Coronary artery (tissue), 2 donors: Measurements from ENCODE around the gene ASXL2.
"Not testable (repeated sequence)": the region's sequence is repeated elsewhere in the genome, so short reads cannot be mapped to it uniquely, and the experiment has no call there.

Source experiments
- DNase-seq: peaks from one replicate; pipeline ENCODE4 v3.0.0-alpha.2; 2017; ENCODE audit warnings: low spot score
- H3K27ac ChIP-seq, 2 donors: fragments of 200-600 bp; sonication (generic); one replicate each; pipeline ENCODE4 v1.5.1; 2016 to 2019
- H3K4me3 ChIP-seq: fragments of 200-600 bp; sonication (generic); 2 replicates; pipeline ENCODE4 v1.5.1; 2016; ENCODE audit warnings: mild to moderate bottlenecking, moderate library complexity
- TF ChIP-seq, protein P1 (sequence below): fragments of 200-600 bp; sonication (generic); IDR thresholded peaks from one replicate; pipeline ENCODE4 v1.5.1; 2019; ENCODE audit warnings: antibody characterized with exemption

Gene ASXL2

DNA sequence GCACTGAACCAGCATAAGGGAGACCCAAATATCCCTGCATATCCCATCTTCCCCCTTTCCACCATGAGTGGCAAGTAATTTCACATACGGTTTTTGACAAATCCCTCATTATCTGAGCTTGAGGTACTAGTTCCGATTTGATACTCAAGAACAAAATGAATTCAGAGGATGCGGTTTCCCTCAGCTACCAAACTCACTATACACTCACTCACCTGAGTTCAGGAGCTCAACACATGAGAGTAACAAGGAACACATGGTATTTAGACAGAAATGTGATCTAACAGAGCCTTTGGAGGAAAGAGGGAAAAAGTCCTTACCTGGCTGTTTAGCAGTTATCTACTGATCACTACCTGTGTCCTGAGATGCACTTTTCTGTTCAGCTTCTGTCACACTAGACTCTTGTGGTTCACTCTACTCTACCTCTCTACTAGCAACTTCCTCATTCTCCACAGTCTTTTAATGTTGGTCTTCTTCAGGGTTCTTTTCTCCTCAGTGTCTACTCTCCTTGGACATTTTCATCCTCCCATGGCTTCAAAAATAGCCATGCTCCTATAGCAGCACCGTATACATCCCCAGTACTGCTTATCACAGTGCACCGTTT lies 25.1 kb downstream of the ASXL2 start:
- TF ChIP-seq, protein P1, sequence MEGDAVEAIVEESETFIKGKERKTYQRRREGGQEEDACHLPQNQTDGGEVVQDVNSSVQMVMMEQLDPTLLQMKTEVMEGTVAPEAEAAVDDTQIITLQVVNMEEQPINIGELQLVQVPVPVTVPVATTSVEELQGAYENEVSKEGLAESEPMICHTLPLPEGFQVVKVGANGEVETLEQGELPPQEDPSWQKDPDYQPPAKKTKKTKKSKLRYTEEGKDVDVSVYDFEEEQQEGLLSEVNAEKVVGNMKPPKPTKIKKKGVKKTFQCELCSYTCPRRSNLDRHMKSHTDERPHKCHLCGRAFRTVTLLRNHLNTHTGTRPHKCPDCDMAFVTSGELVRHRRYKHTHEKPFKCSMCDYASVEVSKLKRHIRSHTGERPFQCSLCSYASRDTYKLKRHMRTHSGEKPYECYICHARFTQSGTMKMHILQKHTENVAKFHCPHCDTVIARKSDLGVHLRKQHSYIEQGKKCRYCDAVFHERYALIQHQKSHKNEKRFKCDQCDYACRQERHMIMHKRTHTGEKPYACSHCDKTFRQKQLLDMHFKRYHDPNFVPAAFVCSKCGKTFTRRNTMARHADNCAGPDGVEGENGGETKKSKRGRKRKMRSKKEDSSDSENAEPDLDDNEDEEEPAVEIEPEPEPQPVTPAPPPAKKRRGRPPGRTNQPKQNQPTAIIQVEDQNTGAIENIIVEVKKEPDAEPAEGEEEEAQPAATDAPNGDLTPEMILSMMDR, result no peak
- no peak for DNase-seq
- Histone ChIP-seq H3K4me3 (no peak overlapping the region), H3K27ac (no peak overlapping the region)

DNA sequence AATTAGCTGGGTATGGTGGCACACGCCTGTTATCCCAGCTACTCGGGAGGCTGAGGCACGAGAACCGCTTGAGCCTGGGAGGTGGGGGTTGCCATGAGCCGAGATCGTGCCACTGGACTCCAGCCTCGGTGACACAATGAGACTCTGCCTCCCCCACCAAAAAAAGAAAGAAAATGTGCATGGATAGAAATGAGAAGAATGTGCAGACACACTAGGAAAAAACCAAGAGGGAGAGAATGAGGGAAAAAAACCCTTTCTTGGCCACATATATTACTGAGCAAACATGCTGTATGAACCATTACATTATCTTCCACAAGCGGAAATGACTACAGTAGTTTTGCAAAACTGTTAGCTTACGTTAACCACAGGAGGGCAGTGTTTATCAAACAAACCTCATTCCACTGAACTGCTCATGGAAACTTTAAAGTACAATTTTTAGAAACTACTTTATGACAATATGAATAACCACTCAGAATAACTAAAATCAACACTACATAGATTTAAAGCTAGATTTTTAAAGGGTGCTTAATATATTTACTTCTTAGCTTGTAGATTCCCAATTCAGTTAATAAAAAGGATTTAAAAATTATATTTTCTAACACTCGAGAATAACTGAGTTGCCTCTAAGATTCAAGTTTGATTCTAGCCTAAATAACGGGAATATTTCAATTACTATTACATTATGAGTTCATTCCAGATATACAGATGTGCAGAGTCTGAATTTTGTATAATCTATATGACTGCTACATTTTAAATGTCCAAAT lies 26.4 kb downstream of the ASXL2 start:
- H3K4me3 ChIP-seq, result no peak overlapping the region
- H3K27ac ChIP-seq, result no peak overlapping the region

DNA sequence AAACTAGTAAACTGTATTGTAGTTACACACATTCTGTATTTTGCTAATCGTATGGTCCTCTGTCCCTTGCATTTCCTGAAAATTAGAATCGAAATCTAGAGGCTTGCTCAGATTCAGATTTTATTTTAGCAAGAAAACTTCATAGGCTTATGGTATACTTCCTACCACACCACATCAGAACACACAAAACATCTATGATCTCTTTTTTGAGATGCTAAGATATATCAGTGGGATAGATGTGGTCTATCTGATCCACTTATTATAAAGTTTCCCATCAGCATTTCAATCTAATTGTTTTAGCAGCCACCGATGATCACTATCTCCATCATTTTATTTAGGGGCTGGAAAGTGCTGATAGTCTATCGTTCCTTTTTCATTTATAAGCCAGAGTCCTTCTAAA lies 27.9 kb downstream of the ASXL2 start:
- DNase-seq, H3K27ac ChIP-seq, H3K4me3 ChIP-seq: not testable (repeated sequence)

More for the DNA sequence above, 26.4 kb downstream of the ASXL2 start:
- TF ChIP-seq, protein P1, result no peak
- DNase-seq, result no peak

DNA sequence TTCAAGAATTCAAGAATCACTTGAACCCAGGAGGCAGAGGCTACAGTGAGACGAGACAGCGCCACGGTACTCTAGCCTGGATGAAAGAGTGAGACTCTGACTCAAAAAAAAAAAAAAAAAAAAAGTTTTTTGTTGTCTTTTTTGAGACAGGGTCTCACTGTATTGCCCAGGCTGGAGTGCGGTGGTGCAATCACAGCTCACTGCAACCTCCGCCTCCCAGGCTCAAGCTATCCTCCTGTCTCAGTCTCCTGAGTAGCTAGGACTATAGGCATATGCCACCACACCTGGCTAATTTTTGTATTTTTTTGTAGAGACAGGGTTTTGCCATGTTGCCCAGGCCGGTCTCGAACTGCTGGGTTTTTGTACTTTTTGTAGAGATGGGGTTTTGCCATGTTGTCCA lies 28.9 kb downstream of the ASXL2 start:
- DNase-seq, H3K27ac ChIP-seq, H3K4me3 ChIP-seq: not testable (repeated sequence)

DNA sequence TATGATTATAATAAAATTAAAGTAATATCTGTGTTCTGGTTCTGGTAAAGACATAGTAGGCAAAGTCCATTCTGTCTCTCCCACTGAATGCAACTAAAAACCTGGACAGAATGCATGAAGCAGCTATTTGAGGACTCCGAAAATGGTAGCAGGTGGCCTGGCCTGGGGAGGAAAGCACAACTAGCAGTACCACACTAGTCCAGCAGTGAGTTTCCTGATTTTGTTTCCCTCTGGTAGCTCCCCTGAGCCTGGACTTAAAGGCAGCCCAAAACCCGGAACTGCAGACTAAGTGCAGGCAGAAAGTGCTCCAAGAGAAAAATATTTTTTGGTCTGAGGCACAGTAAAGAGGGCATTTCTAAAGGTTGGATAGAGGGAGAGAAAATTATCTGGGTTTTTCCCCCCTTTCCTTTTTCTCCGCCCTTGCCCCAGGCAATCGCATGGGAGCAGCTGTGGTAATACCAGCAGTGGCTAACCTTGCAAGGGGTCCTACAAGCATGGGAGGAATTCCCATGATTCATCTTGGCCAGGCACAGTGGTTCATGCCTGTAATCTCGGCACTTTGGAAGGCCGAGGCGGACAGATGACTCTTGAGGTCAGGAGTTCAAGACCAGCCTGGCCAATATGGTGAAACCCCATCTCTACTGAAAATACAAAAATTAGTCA lies 32.3 kb downstream of the ASXL2 start:
- DNase-seq, result no peak
- Histone ChIP-seq H3K4me3 (no peak overlapping the region), H3K27ac (no peak overlapping the region)
- TF ChIP-seq, protein P1, result no peak

DNA sequence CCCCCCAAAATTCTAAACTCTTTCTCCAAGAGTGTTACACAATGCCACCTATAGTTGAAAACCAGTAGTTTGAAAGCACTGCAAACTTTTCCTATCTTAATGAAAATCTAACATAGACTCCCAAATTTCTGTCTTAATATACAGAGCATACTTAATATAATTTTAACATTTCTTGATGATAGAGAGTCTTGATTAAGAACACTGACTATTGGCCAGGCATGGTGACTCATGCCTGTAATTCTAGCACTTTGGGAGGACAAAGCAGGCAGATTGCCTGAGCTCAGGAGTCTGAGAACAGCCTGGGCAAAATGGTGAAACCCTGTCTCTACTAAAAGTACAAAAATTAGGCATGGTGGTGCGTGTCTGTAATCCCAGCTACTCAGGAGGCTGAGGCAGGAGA lies 34.2 kb downstream of the ASXL2 start:
- no peak for DNase-seq
- no peak overlapping the region for H3K4me3 ChIP-seq
- TF ChIP-seq, protein P1, result no peak
- no peak overlapping the region for H3K27ac ChIP-seq

DNA sequence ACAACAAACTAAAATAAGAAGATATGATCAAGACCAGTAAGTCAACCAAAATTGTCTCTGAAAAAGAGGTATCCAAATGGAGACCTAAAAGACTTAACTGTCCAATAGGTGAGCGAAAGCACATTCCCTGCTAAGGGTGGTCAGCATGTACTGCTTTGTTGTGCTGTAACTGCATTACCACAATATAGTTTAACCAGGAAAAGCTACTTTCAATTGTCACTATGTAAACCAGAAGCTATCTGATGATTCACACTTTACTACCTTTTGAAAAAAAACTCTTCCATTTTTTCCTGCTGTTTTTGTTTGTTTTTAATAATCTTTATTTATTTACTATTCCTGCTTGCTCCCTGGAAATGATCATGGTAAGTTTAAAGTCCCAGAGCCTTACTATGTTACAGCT lies 36.1 kb downstream of the ASXL2 start:
- no peak overlapping the region for H3K27ac ChIP-seq
- TF ChIP-seq, protein P1, result no peak
- DNase-seq, result no peak
- no peak overlapping the region for H3K4me3 ChIP-seq
